ENCODE measurements around the gene CTDSP1.
A peak's percentile ranks its signal among the peaks of the same experiment; 100 is the strongest.

GRCh38 chr2:218354850-218355443 lies 44.7 kb upstream of the CTDSP1 start:
- TF ChIP-seq CTCF (IDR thresholded peaks at IDR 0.05) (no peak), POLR2AphosphoS5 (IDR thresholded peaks at IDR 0.05) (peak in 2 of 3 donors; percentile 17 to 32), POLR2A (IDR thresholded peaks at IDR 0.05) (no peak)
